Right atrium auricular region (tissue), 2 donors: Measurements from ENCODE around the gene C16orf54. TPM values are rescaled to one million over a fixed set of nuclear protein-coding genes. Genes with fewer than 3 reads are reported as not detected.
"Not testable (repeated sequence)": the region's sequence is repeated elsewhere in the genome, so short reads cannot be mapped to it uniquely, and the experiment has no call there.

Experiments used
- DNase-seq: peaks from one replicate; pipeline ENCODE4 v3.0.0-alpha.2; 2019; ENCODE audit warnings: low spot score
- H3K27ac ChIP-seq, 2 donors: fragments of 200-600 bp; sonication (generic); 1 replicate in 1 of 2; 2 replicates in 1 of 2; pipeline ENCODE4 v1.5.1; 2016 to 2019
- H3K27me3 ChIP-seq, 2 donors: fragments of 200-600 bp; sonication (generic); one replicate each; pipeline versions ENCODE4 v1.5.1 to v1.6.0; 2017 to 2019
- H3K36me3 ChIP-seq: fragments of 200-600 bp; sonication (generic); one replicate; pipeline ENCODE4 v1.5.1; 2016
- H3K4me1 ChIP-seq, 2 donors: fragments of 200-600 bp; sonication (generic); one replicate each; pipeline versions ENCODE4 v1.5.1 to v1.6.0; 2017 to 2019
- H3K4me3 ChIP-seq, 2 donors: fragments of 200-600 bp; sonication (generic); 1 replicate in 1 of 2; 2 replicates in 1 of 2; pipeline ENCODE4 v1.5.1; 2017 to 2019; ENCODE audit warnings: mild to moderate bottlenecking in 1 of 2, moderate library complexity in 1 of 2
- H3K9me3 ChIP-seq, 2 donors: fragments of 200-600 bp; sonication (generic); one replicate each; pipeline ENCODE4 v1.5.1; 2019
- CTCF ChIP-seq, 2 donors: fragments of 200-600 bp; sonication (generic); IDR thresholded peaks; one replicate each; pipeline ENCODE4 v1.5.1; 2019; ENCODE audit warnings: antibody characterized with exemption in 2 of 2
- total RNA-seq, 2 donors: library from RNA; depleted of rRNA; stranded (reverse); fragments of >200 nt; gene quantifications; one replicate each; pipeline ENCODE4 v1.1.0, GENCODE V29; 2016

The C16orf54 gene
- total RNA-seq, 2 donors from 2014 or later: 0.52 to 0.90 TPM

- not testable (repeated sequence) for H3K4me3 ChIP-seq, H3K4me1 ChIP-seq
- peak; percentile 83 for DNase-seq
Measured at GRCh38 chr16:29721167-29721879, 24.5 kb downstream of the C16orf54 start.

GRCh38 chr16:29720703-29721102, 25.1 kb downstream of the C16orf54 start:
- Histone ChIP-seq H3K27me3 (no peaks in the 10 kb centered on the region), H3K36me3 (no peaks in the 10 kb centered on the region), H3K4me1 (no peaks in the 10 kb centered on the region), H3K9me3 (no peaks in the 10 kb centered on the region), H3K4me3 (no peak overlapping the region), H3K27ac (no peak overlapping the region)
- DNase-seq: no peak
- no peak for TF ChIP-seq CTCF (IDR thresholded peaks at IDR 0.05)

More at GRCh38 chr16:29721167-29721879, 24.5 kb downstream of the C16orf54 start:
- not testable (repeated sequence) for H3K9me3 ChIP-seq, H3K27ac ChIP-seq, H3K36me3 ChIP-seq, H3K27me3 ChIP-seq
- peak; percentile 45 to 69 for TF ChIP-seq CTCF (IDR thresholded peaks at IDR 0.05)

DNA sequence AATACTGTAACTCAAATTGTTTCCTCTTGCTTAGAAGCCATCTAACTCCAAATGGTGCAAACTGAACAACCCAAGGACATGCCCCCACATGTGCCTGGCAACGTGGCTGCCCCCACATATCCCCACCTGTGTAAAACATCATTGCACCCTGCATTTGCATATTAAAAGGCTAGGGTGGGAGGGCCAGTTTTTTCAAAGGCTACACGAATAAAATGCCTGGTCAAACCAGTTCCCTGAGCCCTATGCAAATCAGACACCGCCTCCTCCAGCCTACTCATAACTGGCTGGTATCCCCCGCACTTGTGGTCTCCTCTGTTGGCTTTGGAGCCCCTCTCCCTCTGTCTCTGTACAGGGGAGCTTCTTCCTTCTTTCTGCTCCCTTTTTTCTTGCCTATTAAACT, 26.7 kb downstream of the C16orf54 start:
- Histone ChIP-seq H3K27me3 (no peaks in the 10 kb centered on the region), H3K27ac (no peak overlapping the region), H3K9me3 (no peaks in the 10 kb centered on the region), H3K36me3 (no peaks in the 10 kb centered on the region), H3K4me1 (no peaks in the 10 kb centered on the region), H3K4me3 (no peak overlapping the region)
- no peak for TF ChIP-seq CTCF (IDR thresholded peaks at IDR 0.05)
- no peak for DNase-seq

- DNase-seq: no peak
- H3K36me3 ChIP-seq: no peaks in the 10 kb centered on the region
Measured at GRCh38 chr16:29717113-29717512, 28.7 kb downstream of the C16orf54 start.

DNA sequence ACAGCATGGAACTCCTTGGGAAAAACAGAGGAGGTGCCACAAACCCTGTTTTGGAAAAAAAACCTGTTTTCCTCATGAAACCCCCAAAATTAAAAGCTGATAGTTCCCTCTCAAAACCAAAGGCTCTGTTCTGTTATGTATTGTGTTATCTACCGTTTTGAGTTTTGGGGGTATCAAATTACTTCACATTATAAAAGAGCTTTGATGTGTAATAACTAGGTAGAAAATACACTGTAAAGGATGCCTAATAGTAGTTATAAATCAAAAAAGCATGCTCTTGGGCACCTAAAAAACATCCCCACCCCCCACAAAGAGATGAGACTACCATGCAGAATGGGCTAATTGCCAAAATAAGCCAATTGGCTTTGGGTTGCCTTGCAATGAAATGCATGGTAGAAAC, 30.8 kb downstream of the C16orf54 start:
- DNase-seq: no peak
- TF ChIP-seq CTCF (IDR thresholded peaks at IDR 0.05): no peak
- Histone ChIP-seq H3K27me3 (no peaks in the 10 kb centered on the region), H3K9me3 (no peaks in the 10 kb centered on the region), H3K27ac (no peak overlapping the region), H3K36me3 (no peaks in the 10 kb centered on the region), H3K4me1 (no peaks in the 10 kb centered on the region), H3K4me3 (no peak overlapping the region)

More at GRCh38 chr16:29717113-29717512, 28.7 kb downstream of the C16orf54 start:
- no peaks in the 10 kb centered on the region for H3K27me3 ChIP-seq
- no peak overlapping the region for H3K27ac ChIP-seq
- no peak overlapping the region for H3K4me3 ChIP-seq
- TF ChIP-seq CTCF (IDR thresholded peaks at IDR 0.05): no peak
- H3K9me3 ChIP-seq: no peaks in the 10 kb centered on the region
- no peaks in the 10 kb centered on the region for H3K4me1 ChIP-seq

DNA sequence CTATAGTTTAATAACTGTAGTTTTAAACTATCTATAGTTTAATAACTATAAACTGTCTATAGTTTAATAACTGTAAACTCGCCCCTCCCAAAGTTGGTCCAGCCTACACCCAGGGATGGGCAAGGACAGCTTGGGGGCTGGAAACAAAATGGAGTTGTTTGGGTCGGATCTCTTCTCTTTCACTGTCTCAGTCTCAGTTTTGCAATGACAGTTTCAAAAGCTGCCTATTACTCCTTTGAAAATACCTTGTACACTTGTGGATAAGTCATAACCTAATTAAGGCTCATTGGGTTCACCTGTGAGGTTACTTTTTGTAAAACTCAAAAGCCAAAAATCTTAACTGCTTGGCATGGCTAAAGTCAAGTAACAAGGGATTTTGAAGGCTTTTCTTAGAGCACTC, 31.4 kb downstream of the C16orf54 start:
- H3K4me3 ChIP-seq: no peak overlapping the region
- TF ChIP-seq CTCF (IDR thresholded peaks at IDR 0.05): no peak
- H3K27ac ChIP-seq: no peak overlapping the region
- no peaks in the 10 kb centered on the region for H3K9me3 ChIP-seq
- DNase-seq: no peak
- H3K36me3 ChIP-seq: no peaks in the 10 kb centered on the region
- H3K4me1 ChIP-seq: no peaks in the 10 kb centered on the region
- H3K27me3 ChIP-seq: no peaks in the 10 kb centered on the region
